CD14-positive monocyte (primary cell): ENCODE measurements around the gene TERB1. TPM values are rescaled to one million over a fixed set of nuclear protein-coding genes. Genes with fewer than 3 reads are reported as not detected.

Source experiments
- DNase-seq, 3 donors: peaks; one replicate each; pipeline ENCODE4 v3.0.0-alpha.2; 2011 to 2022
- H2AFZ ChIP-seq: 2 replicates; pipeline ENCODE4 v1.6.0; 2012; ENCODE audit warnings: mild to moderate bottlenecking, low read depth, low read length, inconsistent platforms; ENCODE audit not compliant: insufficient read depth, poor library complexity, severe bottlenecking
- H3K27ac ChIP-seq, 2 donors: 1 replicate in 1 of 2; 2 replicates in 1 of 2; pipeline ENCODE4 v1.5.1; 2012 to 2013; ENCODE audit warnings: low read length in 2 of 2, control low read depth in 1 of 2, inconsistent platforms in 1 of 2, low read depth in 1 of 2, mild to moderate bottlenecking in 1 of 2
- H3K27me3 ChIP-seq, 2 donors: one replicate each; pipeline versions ENCODE4 v1.6.0 to v1.6.1; 2011 to 2013; ENCODE audit warnings: low read length in 2 of 2; ENCODE audit not compliant: control insufficient read depth in 2 of 2, insufficient read depth in 2 of 2
- H3K36me3 ChIP-seq, 2 donors: replicated peaks in 1 of 2; 1 replicate in 1 of 2; 2 replicates in 1 of 2; pipeline versions ENCODE4 v1.5.1 to v1.6.1; 2012 to 2013; ENCODE audit warnings: low read length in 2 of 2, control low read depth in 1 of 2, inconsistent platforms in 1 of 2, mild to moderate bottlenecking in 1 of 2; ENCODE audit not compliant: insufficient read depth in 2 of 2, control insufficient read depth in 1 of 2
- H3K4me1 ChIP-seq, 2 donors: 1 replicate in 1 of 2; 2 replicates in 1 of 2; pipeline versions ENCODE4 v1.5.1 to v1.6.1; 2012 to 2013; ENCODE audit warnings: low read length in 2 of 2, control low read depth in 1 of 2, inconsistent platforms in 1 of 2, mild to moderate bottlenecking in 1 of 2, moderate library complexity in 1 of 2; ENCODE audit not compliant: insufficient read depth in 2 of 2, control insufficient read depth in 1 of 2
- H3K4me2 ChIP-seq: replicated peaks from 2 replicates; pipeline ENCODE3; 2012; ENCODE audit warnings: low read length, moderate library complexity, mild to moderate bottlenecking; ENCODE audit not compliant: poor library complexity, severe bottlenecking; ENCODE audit errors: extremely low read depth
- H3K4me3 ChIP-seq, 3 experiments: fragments of 200-600 bp in 1 of 3; sonication (generic) in 1 of 3; replicated peaks in 1 of 3; 1 replicate in 2 of 3; 2 replicates in 1 of 3; pipeline ENCODE4 v1.5.1; 2011 to 2013; ENCODE audit warnings: low read length in 3 of 3, mild to moderate bottlenecking in 3 of 3, control low read depth in 2 of 3, low read depth in 2 of 3, inconsistent platforms in 1 of 3, moderate library complexity in 1 of 3
- H3K79me2 ChIP-seq: 2 replicates; pipeline ENCODE4 v1.6.0; 2012; ENCODE audit warnings: mild to moderate bottlenecking, control low read depth, inconsistent platforms, low read length, moderate library complexity; ENCODE audit not compliant: insufficient read depth
- H3K9ac ChIP-seq: 2 replicates; pipeline ENCODE4 v1.6.0; 2017; ENCODE audit warnings: low read length, mild to moderate bottlenecking; ENCODE audit not compliant: insufficient read depth, poor library complexity, severe bottlenecking
- H3K9me3 ChIP-seq, 2 donors: replicated peaks in 1 of 2; 1 replicate in 1 of 2; 2 replicates in 1 of 2; pipeline versions ENCODE4 v1.5.1 to v1.6.1; 2012 to 2013; ENCODE audit warnings: low read length in 2 of 2, control low read depth in 1 of 2; ENCODE audit not compliant: control insufficient read depth in 1 of 2, insufficient read depth in 1 of 2
- H4K20me1 ChIP-seq: 2 replicates; pipeline ENCODE4 v1.6.0; 2012; ENCODE audit warnings: mild to moderate bottlenecking, low read length, control low read depth, moderate library complexity; ENCODE audit not compliant: insufficient read depth
- H3K27ac Mint-ChIP-seq, 7 donors: one replicate each; pipeline ENCODE4 v1.8.0; 2020; ENCODE audit warnings: mild to moderate bottlenecking in 7 of 7, mixed read lengths in 7 of 7, moderate library complexity in 6 of 7, inconsistent platforms in 2 of 7
- H3K27me3 Mint-ChIP-seq, 3 donors: one replicate each; pipeline ENCODE4 v1.8.0; 2021 to 2022; ENCODE audit warnings: low read depth in 3 of 3, mild to moderate bottlenecking in 3 of 3, mixed read lengths in 3 of 3, moderate library complexity in 3 of 3, inconsistent platforms in 1 of 3
- H3K36me3 Mint-ChIP-seq, 2 donors: one replicate each; pipeline ENCODE4 v1.8.0; 2020; ENCODE audit warnings: mixed read lengths in 2 of 2, inconsistent platforms in 1 of 2, mild to moderate bottlenecking in 1 of 2
- H3K4me1 Mint-ChIP-seq: one replicate; pipeline ENCODE4 v1.8.0; 2020; ENCODE audit warnings: mild to moderate bottlenecking, mixed read lengths
- H3K4me3 Mint-ChIP-seq, 2 donors: one replicate each; pipeline ENCODE4 v1.8.0; 2020; ENCODE audit warnings: mild to moderate bottlenecking in 2 of 2, mixed read lengths in 2 of 2, moderate library complexity in 1 of 2
- H3K9me3 Mint-ChIP-seq, 7 donors: one replicate each; pipeline ENCODE4 v1.8.0; 2020 to 2022; ENCODE audit warnings: mixed read lengths in 7 of 7, mild to moderate bottlenecking in 6 of 7, moderate library complexity in 6 of 7, inconsistent platforms in 2 of 7
- CTCF ChIP-seq: fragments of 200-600 bp; IDR thresholded peaks from one replicate; pipeline ENCODE4 v1.8.0; 2022; ENCODE audit warnings: antibody characterized with exemption, mild to moderate bottlenecking
- WGBS: methylation state at CpG from one replicate; pipeline ENCODE4 v1.1.5; 2013; ENCODE audit warnings: missing lambda C conversion rate; ENCODE audit not compliant: insufficient coverage; 5-methylcytosine and 5-hydroxymethylcytosine counted together
- intact Hi-C, 2 donors: fragments of 100-400 bp; cut with micrococcal nuclease; formaldehyde crosslinking; loops; one replicate each; pipeline versions ENCODE4 v1.15.0 to v1.15.1; 2023
- polyA plus RNA-seq, 3 donors: library from polyadenylated mRNA; depleted of rRNA in 1 of 3; unstranded in 2 of 3; stranded (reverse) in 1 of 3; fragments of 300-500 nt in 2 of 3; fragments of >200 nt in 1 of 3; fragmentation: Illumina TruSeq in 2 of 3; gene quantifications; 1 replicate in 2 of 3; 2 replicates in 1 of 3; pipeline ENCODE4 v1.2.3, GENCODE V29; 2012 to 2021

The TERB1 gene
- polyA plus RNA-seq, 3 donors: not detected

DNA sequence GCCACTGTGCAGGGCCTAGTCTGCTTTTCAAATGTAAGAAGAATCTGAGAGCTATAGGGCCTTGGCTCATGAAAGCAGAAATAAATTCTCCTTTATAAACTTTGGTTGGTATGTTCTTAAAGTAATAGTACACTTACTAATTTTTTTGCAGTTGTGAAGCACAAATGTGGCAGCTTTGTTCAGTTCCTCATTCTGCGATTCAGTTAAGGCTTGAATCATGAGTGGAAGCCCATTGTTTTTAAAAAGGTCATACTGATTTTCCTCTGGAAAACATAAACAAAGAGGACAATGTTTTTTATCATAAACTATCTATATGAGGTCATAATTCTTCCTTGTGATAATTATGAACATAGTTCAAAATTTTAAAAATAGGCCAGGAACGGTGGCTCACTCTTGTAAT is 26.4 kb downstream of the TERB1 start:
- no peaks in the 10 kb centered on the region for H3K27me3 ChIP-seq
- Mint-ChIP-seq H3K4me1 (no peaks in the 10 kb centered on the region), H3K27me3 (no peaks in the 10 kb centered on the region), H3K4me3 (no peak overlapping the region), H3K9me3 (peaks cover 0 to 2% (median 0%) of the 10 kb centered on the region in 7 donors), H3K36me3 (no peaks in the 10 kb centered on the region), H3K27ac (no peak overlapping the region)
- H3K9me3 ChIP-seq: no peaks in the 10 kb centered on the region
- WGBS: no CpG with 5 or more reads among the region's 2 CpGs
- no peak overlapping the region for H3K4me2 ChIP-seq
- H3K36me3 ChIP-seq: no peaks in the 10 kb centered on the region
- no peaks in the 10 kb centered on the region for H3K4me1 ChIP-seq
- no peak overlapping the region for H3K27ac ChIP-seq
- H3K9ac ChIP-seq: no peak overlapping the region
- intact Hi-C loops: no loop called here
- no peak overlapping the region for H3K4me3 ChIP-seq
- no peak overlapping the region for H2AFZ ChIP-seq
- H4K20me1 ChIP-seq: no peaks in the 10 kb centered on the region
- TF ChIP-seq CTCF: no peak
- DNase-seq: no peak
- no peaks in the 10 kb centered on the region for H3K79me2 ChIP-seq

DNA sequence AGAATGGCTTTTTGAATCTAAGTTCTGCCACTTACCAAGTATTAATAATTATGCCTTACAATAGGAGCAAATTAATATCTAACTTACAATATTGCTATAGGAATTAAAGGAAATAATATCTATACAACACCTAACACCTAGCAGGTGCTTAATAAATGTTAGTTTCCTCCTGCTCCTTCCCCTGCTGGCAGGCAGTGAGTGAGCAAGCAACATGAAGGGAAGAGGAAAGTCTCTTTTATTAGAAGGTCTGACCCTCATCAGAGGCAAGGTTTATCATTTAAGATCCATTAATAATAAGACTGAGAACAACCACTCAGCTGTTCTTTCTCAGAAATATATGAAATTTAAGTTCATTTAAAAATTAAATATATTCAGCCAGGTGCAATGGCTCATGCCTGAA is 43.3 kb downstream of the TERB1 start:
- Histone ChIP-seq H3K9ac (no peak overlapping the region), H3K4me3 (no peak overlapping the region), H3K79me2 (no peaks in the 10 kb centered on the region), H3K27me3 (peaks cover 3 to 9% of the 10 kb centered on the region in 2 donors), H3K36me3 (no peaks in the 10 kb centered on the region), H3K4me1 (no peaks in the 10 kb centered on the region), H3K4me2 (no peak overlapping the region), H3K9me3 (no peaks in the 10 kb centered on the region), H2AFZ (no peak overlapping the region), H3K27ac (no peak overlapping the region), H4K20me1 (no peaks in the 10 kb centered on the region)
- intact Hi-C loops: no loop called here
- no peak for DNase-seq
- peaks cover 0 to 3% (median 0%) of the 10 kb centered on the region in 7 donors for H3K9me3 Mint-ChIP-seq
- no peak for TF ChIP-seq CTCF
- H3K36me3 Mint-ChIP-seq: no peaks in the 10 kb centered on the region
- H3K4me3 Mint-ChIP-seq: no peak overlapping the region
- no peak overlapping the region for H3K27ac Mint-ChIP-seq
- H3K27me3 Mint-ChIP-seq: peaks cover 3 to 21% (median 13%) of the 10 kb centered on the region in 3 donors
- no peaks in the 10 kb centered on the region for H3K4me1 Mint-ChIP-seq
